ENCODE results near the gene MTR. TPM values are rescaled to one million over a fixed set of nuclear protein-coding genes. Genes with fewer than 3 reads are reported as not detected.

Gene MTR
- total RNA-seq, 1 donor from 2014 or later: 42.9 TPM

- Mint-ChIP-seq H3K27me3 (ENCODE audit: low read depth) (no peaks in the 10 kb centered on the region), H3K4me3 (no peak overlapping the region), H3K4me1 (no peaks in the 10 kb centered on the region), H3K9me3 (peaks cover 3% of the 10 kb centered on the region), H3K27ac (ENCODE audit: unreplicated experiment) (no peak overlapping the region), H3K36me3 (ENCODE audit: low read depth) (peaks cover 50% of the 10 kb centered on the region)
- DNase-seq (ENCODE audit: low read depth, low spot score): no peak
- TF ChIP-seq, protein P1, sequence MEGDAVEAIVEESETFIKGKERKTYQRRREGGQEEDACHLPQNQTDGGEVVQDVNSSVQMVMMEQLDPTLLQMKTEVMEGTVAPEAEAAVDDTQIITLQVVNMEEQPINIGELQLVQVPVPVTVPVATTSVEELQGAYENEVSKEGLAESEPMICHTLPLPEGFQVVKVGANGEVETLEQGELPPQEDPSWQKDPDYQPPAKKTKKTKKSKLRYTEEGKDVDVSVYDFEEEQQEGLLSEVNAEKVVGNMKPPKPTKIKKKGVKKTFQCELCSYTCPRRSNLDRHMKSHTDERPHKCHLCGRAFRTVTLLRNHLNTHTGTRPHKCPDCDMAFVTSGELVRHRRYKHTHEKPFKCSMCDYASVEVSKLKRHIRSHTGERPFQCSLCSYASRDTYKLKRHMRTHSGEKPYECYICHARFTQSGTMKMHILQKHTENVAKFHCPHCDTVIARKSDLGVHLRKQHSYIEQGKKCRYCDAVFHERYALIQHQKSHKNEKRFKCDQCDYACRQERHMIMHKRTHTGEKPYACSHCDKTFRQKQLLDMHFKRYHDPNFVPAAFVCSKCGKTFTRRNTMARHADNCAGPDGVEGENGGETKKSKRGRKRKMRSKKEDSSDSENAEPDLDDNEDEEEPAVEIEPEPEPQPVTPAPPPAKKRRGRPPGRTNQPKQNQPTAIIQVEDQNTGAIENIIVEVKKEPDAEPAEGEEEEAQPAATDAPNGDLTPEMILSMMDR (conservative IDR thresholded peaks at IDR 0.05): no peak
These were observed 67.1 kb downstream of the MTR start for GRCh38 chr1:236862219-236862591.

GRCh38 chr1:236862615-236863211 lies 67.6 kb downstream of the MTR start:
- Mint-ChIP-seq H3K27me3 (ENCODE audit: low read depth) (no peaks in the 10 kb centered on the region), H3K36me3 (ENCODE audit: low read depth) (peaks cover 50% of the 10 kb centered on the region), H3K4me1 (no peaks in the 10 kb centered on the region), H3K4me3 (no peak overlapping the region), H3K27ac (ENCODE audit: unreplicated experiment) (no peak overlapping the region), H3K9me3 (peaks cover 5% of the 10 kb centered on the region)
- TF ChIP-seq, protein P1 (conservative IDR thresholded peaks at IDR 0.05): no peak
- DNase-seq (ENCODE audit: low read depth, low spot score): no peak

DNA sequence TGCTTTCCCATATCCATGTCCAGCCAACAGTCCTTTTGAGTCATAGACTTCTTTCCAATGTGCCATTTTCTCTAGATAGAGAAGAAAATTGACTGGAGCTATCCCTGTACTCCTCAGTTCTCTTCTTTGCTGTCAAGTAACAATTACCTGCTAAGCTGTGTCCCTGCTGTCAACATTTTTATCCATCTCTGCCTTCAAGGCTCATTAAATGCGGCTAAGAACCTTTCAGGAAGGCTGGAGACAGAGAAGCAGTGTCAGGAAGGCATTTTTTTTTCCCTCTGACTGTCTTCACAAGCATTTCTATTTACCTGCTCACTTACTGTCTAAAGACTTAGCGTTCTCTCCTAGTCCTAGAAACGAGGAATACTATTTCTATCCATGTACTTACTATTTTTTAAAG lies 69.1 kb downstream of the MTR start:
- Mint-ChIP-seq H3K27ac (ENCODE audit: unreplicated experiment) (no peak overlapping the region), H3K4me3 (no peak overlapping the region), H3K36me3 (ENCODE audit: low read depth) (peaks cover 44% of the 10 kb centered on the region), H3K27me3 (ENCODE audit: low read depth) (no peaks in the 10 kb centered on the region), H3K9me3 (peaks cover 3% of the 10 kb centered on the region), H3K4me1 (no peaks in the 10 kb centered on the region)
- TF ChIP-seq, protein P1 (conservative IDR thresholded peaks at IDR 0.05): no peak
- no peak for DNase-seq (ENCODE audit: low read depth, low spot score)

GRCh38 chr1:236864996-236865817 lies 70.1 kb downstream of the MTR start:
- H3K4me3 Mint-ChIP-seq: no peak overlapping the region
- no peak for DNase-seq (ENCODE audit: low read depth, low spot score)
- peaks cover 42% of the 10 kb centered on the region for H3K36me3 Mint-ChIP-seq (ENCODE audit: low read depth)
- no peak overlapping the region for H3K27ac Mint-ChIP-seq (ENCODE audit: unreplicated experiment)
- H3K9me3 Mint-ChIP-seq: peaks cover 3% of the 10 kb centered on the region
- TF ChIP-seq, protein P1 (conservative IDR thresholded peaks at IDR 0.05): no peak
- no peaks in the 10 kb centered on the region for H3K27me3 Mint-ChIP-seq (ENCODE audit: low read depth)
- no peaks in the 10 kb centered on the region for H3K4me1 Mint-ChIP-seq

DNA sequence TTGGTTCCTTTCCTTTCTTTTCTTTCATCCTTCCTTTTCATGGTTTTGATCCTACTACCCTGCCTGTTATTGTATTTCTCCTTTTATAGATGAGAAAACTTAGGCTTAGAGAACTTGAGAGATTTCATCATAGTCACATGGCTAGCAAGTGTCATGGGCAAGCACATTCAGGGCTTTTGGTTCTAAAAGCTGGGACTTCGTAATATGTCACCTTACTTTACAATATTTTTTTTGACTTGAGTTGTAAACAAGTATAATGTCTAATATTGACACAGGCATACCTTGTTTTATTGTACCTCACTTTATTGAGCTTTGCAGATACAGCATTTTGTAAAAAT lies 70.7 kb downstream of the MTR start:
- Mint-ChIP-seq H3K4me3 (no peak overlapping the region), H3K9me3 (peaks cover 3% of the 10 kb centered on the region), H3K27ac (ENCODE audit: unreplicated experiment) (no peak overlapping the region), H3K27me3 (ENCODE audit: low read depth) (no peaks in the 10 kb centered on the region), H3K36me3 (ENCODE audit: low read depth) (peaks cover 44% of the 10 kb centered on the region), H3K4me1 (no peaks in the 10 kb centered on the region)
- DNase-seq (ENCODE audit: low read depth, low spot score): no peak
- TF ChIP-seq, protein P1 (conservative IDR thresholded peaks at IDR 0.05): no peak

Measured in neural crest cell (in vitro differentiated cells).